Ascending aorta (tissue), 2 donors: ENCODE results near the gene ZNF57. TPM values are rescaled to one million over a fixed set of nuclear protein-coding genes. Genes with fewer than 3 reads are reported as not detected.
"Not testable (repeated sequence)": the region's sequence is repeated elsewhere in the genome, so short reads cannot be mapped to it uniquely, and the experiment has no call there.

Experiments used
- DNase-seq, 2 donors: peaks; one replicate each; pipeline ENCODE4 v3.0.0-alpha.2; 2019; ENCODE audit warnings: low spot score in 2 of 2
- H3K27ac ChIP-seq, 2 donors: fragments of 200-600 bp; sonication (generic); one replicate each; pipeline ENCODE4 v1.5.1; 2016 to 2017; ENCODE audit warnings: mild to moderate bottlenecking in 1 of 2
- H3K27me3 ChIP-seq: fragments of 200-600 bp; sonication (generic); one replicate; pipeline ENCODE4 v1.5.1; 2017
- H3K36me3 ChIP-seq, 2 donors: fragments of 200-600 bp; sonication (generic); one replicate each; pipeline ENCODE4 v1.5.1; 2016
- H3K4me1 ChIP-seq, 2 donors: fragments of 200-600 bp; sonication (generic); one replicate each; pipeline ENCODE4 v1.5.1; 2016 to 2017; ENCODE audit warnings: mild to moderate bottlenecking in 1 of 2
- H3K4me3 ChIP-seq, 2 donors: fragments of 200-600 bp; sonication (generic); one replicate each; pipeline ENCODE4 v1.5.1; 2016 to 2017; ENCODE audit warnings: mild to moderate bottlenecking in 1 of 2
- H3K9me3 ChIP-seq, 2 donors: fragments of 200-600 bp; sonication (generic); one replicate each; pipeline ENCODE4 v1.5.1; 2016
- intact Hi-C: fragments of 100-400 bp; cut with DNase I; formaldehyde crosslinking; loops from one replicate; pipeline ENCODE4 v1.15.1; 2023
- total RNA-seq: library from RNA; depleted of rRNA; stranded (reverse); fragments of >200 nt; gene quantifications from one replicate; pipeline ENCODE4 v1.1.0, GENCODE V29; 2016
- TF ChIP-seq, protein P1 (sequence below), 3 experiments: fragments of 200-600 bp in 2 of 3; fragments of 450-650 bp in 1 of 3; sonication (generic) in 2 of 3; IDR thresholded peaks; one replicate each; pipeline ENCODE4 v1.5.1; 2016 to 2019; ENCODE audit warnings: antibody characterized with exemption in 3 of 3, mild to moderate bottlenecking in 1 of 3, moderate library complexity in 1 of 3

The ZNF57 gene
- total RNA-seq, 1 donor from 2014 or later: 9.8 TPM

DNA sequence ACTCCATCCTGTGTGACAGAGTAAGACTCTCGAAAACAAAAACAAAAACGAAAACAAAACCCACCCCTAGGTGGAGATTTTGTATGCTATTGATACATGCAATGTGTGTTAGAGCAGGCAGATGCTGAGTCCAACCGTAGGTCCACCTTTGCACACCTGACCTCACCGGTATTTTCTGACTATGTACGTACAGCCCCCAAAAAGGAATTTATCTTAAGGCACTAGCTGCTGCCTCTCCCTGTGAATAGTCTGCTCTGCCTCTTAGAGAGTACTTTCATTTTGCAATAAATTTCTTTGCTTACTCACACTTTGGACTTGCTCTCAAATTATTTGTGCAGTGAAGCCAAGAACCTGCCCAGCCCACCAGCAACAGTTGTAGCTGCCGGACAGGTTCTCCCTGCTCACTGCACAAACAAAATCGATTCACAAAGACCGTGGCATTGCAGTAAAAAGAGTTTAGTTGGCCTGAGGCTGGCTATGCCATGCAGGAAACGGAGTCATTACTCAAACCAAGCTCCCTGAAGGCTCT lies 52.3 kb downstream of the ZNF57 start:
- intact Hi-C loops: loop anchor here (5.0 kb wide), 1 partner anchor 209 kb away; no protein-coding TSS in a partner anchor
- no peak overlapping the region for H3K27ac ChIP-seq
- TF ChIP-seq, protein P1, sequence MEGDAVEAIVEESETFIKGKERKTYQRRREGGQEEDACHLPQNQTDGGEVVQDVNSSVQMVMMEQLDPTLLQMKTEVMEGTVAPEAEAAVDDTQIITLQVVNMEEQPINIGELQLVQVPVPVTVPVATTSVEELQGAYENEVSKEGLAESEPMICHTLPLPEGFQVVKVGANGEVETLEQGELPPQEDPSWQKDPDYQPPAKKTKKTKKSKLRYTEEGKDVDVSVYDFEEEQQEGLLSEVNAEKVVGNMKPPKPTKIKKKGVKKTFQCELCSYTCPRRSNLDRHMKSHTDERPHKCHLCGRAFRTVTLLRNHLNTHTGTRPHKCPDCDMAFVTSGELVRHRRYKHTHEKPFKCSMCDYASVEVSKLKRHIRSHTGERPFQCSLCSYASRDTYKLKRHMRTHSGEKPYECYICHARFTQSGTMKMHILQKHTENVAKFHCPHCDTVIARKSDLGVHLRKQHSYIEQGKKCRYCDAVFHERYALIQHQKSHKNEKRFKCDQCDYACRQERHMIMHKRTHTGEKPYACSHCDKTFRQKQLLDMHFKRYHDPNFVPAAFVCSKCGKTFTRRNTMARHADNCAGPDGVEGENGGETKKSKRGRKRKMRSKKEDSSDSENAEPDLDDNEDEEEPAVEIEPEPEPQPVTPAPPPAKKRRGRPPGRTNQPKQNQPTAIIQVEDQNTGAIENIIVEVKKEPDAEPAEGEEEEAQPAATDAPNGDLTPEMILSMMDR (IDR thresholded peaks at IDR 0.05): no peak
- H3K9me3 ChIP-seq: no peaks in the 10 kb centered on the region
- peaks cover 6 to 9% of the 10 kb centered on the region in 2 donors for H3K4me1 ChIP-seq
- peak overlapping the region in 1 of 2 donors; percentile 1 for H3K4me3 ChIP-seq
- DNase-seq: no peak
- no peaks in the 10 kb centered on the region for H3K27me3 ChIP-seq
- H3K36me3 ChIP-seq: no peaks in the 10 kb centered on the region

DNA sequence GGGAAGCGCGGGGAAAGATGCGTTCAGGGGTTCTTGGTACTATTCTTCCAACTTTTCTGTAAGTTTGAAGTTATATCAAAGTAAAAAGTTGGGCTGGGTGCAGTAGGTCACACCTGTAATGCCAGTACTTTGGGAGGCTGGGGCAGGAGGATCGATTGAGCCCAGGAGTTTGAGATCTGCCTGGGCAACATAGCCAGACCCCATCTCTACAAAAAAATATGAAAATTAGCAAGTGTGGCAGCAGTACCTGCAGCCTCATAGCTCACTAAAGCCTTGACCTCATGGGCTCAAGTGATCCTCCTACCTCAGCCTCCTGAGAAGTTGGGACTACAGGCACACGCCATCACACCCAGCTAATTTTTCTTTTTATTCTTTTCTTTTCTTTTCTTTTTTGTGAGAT lies 56.4 kb downstream of the ZNF57 start:
- intact Hi-C loops: no loop called here
- H3K4me3 ChIP-seq: no peak overlapping the region
- DNase-seq: no peak
- TF ChIP-seq, protein P1 (IDR thresholded peaks at IDR 0.05): no peak
- no peaks in the 10 kb centered on the region for H3K27me3 ChIP-seq
- no peaks in the 10 kb centered on the region for H3K36me3 ChIP-seq
- H3K4me1 ChIP-seq: no peaks in the 10 kb centered on the region
- H3K9me3 ChIP-seq: no peaks in the 10 kb centered on the region
- H3K27ac ChIP-seq: no peak overlapping the region

DNA sequence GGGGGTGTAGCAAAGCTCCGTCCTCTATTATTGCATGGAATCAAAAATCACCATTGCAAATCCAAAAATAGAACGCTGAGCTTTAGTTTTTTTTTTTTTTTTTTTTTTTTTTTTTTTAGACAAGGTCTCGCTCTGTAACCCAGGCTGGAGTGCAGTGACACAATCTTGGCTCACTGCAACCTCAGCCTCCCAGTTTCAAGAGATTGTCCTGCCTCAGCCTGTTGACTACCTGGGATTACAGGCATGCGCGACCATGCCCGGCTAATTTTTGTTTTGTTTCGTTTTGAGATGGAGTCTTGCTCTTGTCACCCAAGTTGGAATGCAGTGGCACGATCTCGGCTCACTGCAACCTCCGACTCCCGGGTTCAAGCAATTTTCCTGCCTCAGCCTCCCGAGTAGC lies 59.4 kb downstream of the ZNF57 start:
- intact Hi-C loops: loop anchor here (5.0 kb wide), 1 partner anchor 147 kb away; no protein-coding TSS in a partner anchor
- no peak for DNase-seq
- TF ChIP-seq, protein P1 (IDR thresholded peaks at IDR 0.05): no peak
- Histone ChIP-seq H3K4me1 (no peaks in the 10 kb centered on the region), H3K36me3 (no peaks in the 10 kb centered on the region), H3K27ac (no peak overlapping the region), H3K27me3 (no peaks in the 10 kb centered on the region), H3K9me3 (no peaks in the 10 kb centered on the region), H3K4me3 (no peak overlapping the region)

DNA sequence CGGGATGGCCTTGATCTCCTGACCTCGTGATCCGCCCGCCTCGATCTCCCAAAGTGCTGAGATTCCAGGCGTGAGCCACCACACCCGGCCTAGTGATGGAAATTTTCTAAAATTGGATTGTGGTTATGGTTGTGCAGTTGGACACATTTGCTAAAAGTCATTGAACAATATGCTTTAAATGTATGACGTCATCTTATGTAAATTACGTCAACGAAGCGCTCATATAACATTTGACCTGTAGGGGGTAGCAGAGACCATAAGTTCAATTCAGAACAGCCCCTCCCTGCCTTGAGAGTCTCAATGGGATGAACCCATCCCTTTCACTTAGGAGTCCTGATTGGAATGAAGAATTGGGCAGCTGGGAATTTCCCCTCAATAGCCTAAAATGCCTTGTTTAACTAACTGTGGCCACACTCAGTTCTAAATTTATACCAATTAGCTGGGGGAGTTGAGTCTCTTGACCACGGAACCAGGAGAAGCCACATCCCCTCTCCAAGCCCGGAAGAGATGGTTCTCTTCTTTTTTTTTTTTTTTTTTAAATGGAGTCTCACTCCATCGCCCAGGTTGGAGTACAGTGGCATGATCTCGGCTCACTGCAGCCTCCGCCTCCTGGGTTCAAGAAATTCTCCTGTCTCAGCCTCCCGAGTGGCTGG lies 61.4 kb downstream of the ZNF57 start:
- Histone ChIP-seq H3K4me1 (no peaks in the 10 kb centered on the region), H3K27ac (no peak overlapping the region), H3K9me3 (no peaks in the 10 kb centered on the region), H3K4me3 (no peak overlapping the region), H3K27me3 (no peaks in the 10 kb centered on the region), H3K36me3 (no peaks in the 10 kb centered on the region)
- DNase-seq: peak in 1 of 2 donors; percentile 75
- intact Hi-C loops: loop anchor here (1.0 to 5.0 kb wide), 3 partner anchors 15 to 145 kb away; partner anchors contain the start of gene TLE6
- TF ChIP-seq, protein P1 (IDR thresholded peaks at IDR 0.05): peak; percentile 72 to 93 (median 78)

DNA sequence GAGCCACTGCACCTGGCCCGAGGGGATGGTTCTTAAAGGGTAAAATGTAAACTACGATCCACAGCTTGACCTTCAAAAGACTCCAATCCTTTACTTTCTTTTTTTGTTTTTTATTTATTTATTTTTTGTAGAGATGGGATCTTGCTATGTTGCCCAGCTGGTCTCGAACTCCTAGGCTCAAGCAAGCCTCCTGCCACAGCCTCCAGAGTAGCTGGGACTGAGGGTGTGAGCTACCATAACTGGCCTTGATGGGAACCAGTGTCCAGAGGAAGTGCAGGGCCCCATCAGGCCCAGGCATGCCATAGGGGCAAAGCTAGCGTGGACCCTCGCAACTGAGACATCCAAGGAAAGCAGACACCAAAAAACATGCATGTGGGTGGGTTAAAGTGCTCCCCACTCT lies 62.4 kb downstream of the ZNF57 start:
- H3K9me3 ChIP-seq: no peaks in the 10 kb centered on the region
- no peaks in the 10 kb centered on the region for H3K36me3 ChIP-seq
- no peak overlapping the region for H3K4me3 ChIP-seq
- no peak for DNase-seq
- H3K4me1 ChIP-seq: no peaks in the 10 kb centered on the region
- intact Hi-C loops: loop anchor here (2.0 to 5.0 kb wide), 2 partner anchors 14 to 144 kb away; partner anchors contain the start of gene TLE6
- no peaks in the 10 kb centered on the region for H3K27me3 ChIP-seq
- H3K27ac ChIP-seq: no peak overlapping the region
- TF ChIP-seq, protein P1 (IDR thresholded peaks at IDR 0.05): no peak

DNA sequence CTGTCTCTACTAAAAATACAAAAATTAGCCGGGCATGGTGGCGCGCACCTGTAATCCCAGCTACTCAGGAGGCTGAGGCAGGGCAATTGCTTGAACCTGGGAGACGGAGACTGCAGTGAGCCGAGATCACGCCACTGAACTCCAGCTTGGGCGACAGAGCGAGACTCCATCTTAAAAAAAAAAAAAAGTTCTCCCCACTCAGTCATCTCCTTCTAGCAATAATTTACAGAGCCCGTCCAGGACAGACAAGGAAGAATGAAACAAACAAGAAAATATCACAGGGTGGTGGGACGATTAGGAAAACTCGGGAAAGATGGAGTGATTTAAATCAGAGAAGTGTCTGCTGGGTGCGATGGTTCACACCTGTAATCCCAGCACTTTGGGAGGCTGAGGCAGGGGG lies 62.9 kb downstream of the ZNF57 start:
- not testable (repeated sequence) for H3K36me3 ChIP-seq, DNase-seq, H3K27ac ChIP-seq, H3K9me3 ChIP-seq, H3K4me1 ChIP-seq, H3K27me3 ChIP-seq, H3K4me3 ChIP-seq
- intact Hi-C loops: loop anchor here (2.0 to 5.0 kb wide), 2 partner anchors 13 to 144 kb away; partner anchors contain the start of gene TLE6
